ENCODE results near the gene EFR3B.

DNA sequence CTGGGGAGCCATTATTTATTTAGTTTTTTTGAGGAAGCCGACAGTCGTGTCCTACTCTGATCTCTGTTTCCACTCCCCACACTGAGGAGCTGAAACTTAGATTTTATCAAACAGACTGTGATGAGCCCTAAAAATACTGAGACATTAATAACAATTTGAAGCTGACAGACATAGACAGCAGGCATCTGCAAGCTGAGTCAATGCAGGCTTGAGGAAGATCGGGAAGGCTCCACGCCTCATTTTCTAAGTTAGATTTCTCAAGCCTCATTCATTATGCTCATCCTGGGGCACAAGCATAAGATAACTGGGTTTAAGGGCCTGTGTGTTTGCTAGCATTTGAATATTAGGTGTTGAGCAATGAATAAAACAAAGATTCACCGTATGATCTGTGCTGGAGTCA is 26.3 kb downstream of the EFR3B start:
- TF ChIP-seq EZH2 (IDR thresholded peaks at IDR 0.05; ENCODE audit: insufficient read depth, low read length) (no peak), CTCF (IDR thresholded peaks at IDR 0.05; ENCODE audit: insufficient read depth, low read depth, low read length) (no peak)
